GM12864 (cell line): ENCODE measurements around the gene PSMB2.
A peak's percentile ranks its signal among the peaks of the same experiment; 100 is the strongest.

Experiments used
- DNase-seq: peaks from one replicate; pipeline ENCODE4 v3.0.0-alpha.2; 2011; ENCODE audit warnings: low read depth
- H3K4me3 ChIP-seq: 2 replicates; pipeline ENCODE4 v1.5.1; 2011; ENCODE audit warnings: mild to moderate bottlenecking, low read depth, low read length, control low read depth
- CTCF ChIP-seq: IDR thresholded peaks from 2 replicates; pipeline ENCODE4 v1.5.1; 2011; ENCODE audit warnings: low read depth, mild to moderate bottlenecking, moderate library complexity, low read length, control low read depth, inconsistent platforms; ENCODE audit errors: missing control alignments

Gene PSMB2

DNA sequence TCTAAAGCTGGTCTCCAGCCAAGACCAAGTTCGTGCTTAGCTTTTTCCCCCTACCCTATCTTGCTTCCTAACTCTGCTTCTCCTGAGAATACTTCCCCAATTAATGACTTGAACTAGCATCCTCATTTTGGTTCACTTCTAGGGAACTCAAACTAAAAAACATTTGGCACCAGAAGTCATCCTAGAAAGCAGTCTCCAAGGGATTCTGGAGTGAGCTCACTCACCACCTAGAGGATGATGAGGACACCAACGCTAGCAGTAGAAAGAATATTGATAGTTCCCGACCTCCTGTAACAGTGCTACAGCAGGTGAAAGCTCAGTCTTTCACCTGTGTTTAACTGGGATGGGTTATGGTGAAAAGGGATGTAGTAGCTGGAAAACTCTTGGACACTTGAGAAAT, 4.7 kb upstream of the PSMB2 start:
- TF ChIP-seq CTCF = peak; percentile 12
- H3K4me3 ChIP-seq = no peak overlapping the region
- DNase-seq = no peak

GRCh38 chr1:35644204-35644603, 2.9 kb upstream of the PSMB2 start:
- H3K4me3 ChIP-seq = no peak overlapping the region
- TF ChIP-seq CTCF = no peak
- DNase-seq = no peak

DNA sequence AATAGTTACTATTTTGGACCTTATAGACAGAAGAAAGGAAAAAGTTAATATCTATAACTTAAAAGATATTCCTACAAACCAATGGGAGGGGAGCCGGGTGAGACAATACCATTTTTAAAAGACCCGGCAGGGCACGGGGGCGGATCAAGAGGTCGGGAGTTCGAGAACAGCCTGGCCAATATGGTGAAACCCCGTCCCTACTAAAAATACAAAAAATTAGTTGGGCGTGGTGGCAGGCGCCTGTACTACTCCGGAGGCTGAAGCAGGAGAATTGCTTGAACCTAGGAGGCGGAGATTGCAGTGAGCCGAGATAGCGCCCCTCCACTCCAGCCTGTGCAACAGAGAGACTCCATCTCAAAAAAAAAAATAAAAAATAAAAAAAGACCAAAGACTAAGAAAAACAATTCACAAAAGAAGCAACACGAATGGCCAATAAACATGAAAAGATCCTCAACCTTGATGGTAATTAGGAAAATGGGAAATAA, 1.2 kb upstream of the PSMB2 start:
- TF ChIP-seq CTCF = no peak
- no peak for DNase-seq
- peak overlapping the region; percentile 82; the same call in 1 of the 2 replicates for H3K4me3 ChIP-seq

DNA sequence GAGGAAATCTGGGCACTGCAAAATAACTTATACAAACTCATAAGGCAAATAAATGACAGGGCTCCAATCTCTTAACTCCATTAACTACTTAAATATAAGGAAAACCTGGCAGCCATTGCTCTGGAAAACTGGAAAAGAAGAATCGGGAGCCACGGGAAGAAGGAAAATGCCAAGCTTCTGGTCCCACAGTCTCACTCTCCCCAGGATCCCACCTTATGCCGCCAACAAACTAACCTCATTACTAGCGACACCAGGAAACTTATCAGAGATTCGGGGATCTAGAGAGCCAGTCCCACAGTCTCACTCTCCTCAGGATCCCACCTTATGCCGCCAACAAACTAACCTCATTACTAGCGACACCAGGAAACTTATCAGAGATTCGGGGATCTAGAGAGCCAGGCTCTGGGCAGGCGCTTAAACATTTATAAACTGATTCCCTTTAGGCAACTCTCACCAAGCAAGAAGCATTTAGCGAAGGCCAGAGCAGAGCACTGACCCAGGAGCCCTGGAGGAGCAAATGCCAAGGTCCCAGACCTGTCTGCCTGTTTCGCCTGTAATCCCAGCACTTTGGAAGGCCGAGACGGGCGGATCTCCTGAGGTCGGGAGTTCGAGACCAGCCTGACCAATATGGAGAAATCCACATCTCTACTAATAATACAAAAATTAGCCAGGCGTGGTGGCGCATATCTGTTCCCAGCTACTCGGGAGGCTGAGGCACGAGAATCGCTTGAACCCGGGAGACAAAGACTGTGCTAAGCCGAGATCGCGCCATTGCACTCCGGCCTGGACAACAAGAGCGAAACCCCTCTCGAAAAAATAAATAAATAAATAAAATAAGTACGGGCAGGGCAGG, 720 bp downstream of the PSMB2 start:
- TF ChIP-seq CTCF = no peak
- peak overlapping the region; percentile 82 for H3K4me3 ChIP-seq
- no peak for DNase-seq

DNA sequence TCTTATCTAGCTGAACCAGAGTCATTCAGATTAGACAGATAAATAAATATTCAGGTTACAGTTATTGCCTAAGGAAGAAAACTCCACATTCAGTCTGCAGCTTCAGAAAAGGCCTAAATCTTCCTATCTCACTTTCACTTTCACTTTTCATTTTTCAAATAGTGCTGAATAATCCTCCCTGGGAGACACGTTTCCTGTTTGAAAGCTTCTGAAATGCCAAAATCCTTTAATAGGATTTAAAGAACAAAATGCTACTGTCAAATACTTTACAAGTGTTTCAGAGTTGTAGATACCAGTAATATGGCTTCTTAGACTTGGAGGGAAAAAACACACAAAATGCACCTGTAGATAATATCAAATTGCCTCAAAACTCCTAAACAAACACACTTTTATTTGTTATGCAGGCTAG, 3.9 kb downstream of the PSMB2 start:
- no peak for TF ChIP-seq CTCF
- peak overlapping the region; percentile 46; the same call in 1 of the 2 replicates for H3K4me3 ChIP-seq
- DNase-seq = no peak

GRCh38 chr1:35633547-35633946, 7.8 kb downstream of the PSMB2 start:
- TF ChIP-seq CTCF = no peak
- no peak for DNase-seq
- H3K4me3 ChIP-seq = no peak overlapping the region

DNA sequence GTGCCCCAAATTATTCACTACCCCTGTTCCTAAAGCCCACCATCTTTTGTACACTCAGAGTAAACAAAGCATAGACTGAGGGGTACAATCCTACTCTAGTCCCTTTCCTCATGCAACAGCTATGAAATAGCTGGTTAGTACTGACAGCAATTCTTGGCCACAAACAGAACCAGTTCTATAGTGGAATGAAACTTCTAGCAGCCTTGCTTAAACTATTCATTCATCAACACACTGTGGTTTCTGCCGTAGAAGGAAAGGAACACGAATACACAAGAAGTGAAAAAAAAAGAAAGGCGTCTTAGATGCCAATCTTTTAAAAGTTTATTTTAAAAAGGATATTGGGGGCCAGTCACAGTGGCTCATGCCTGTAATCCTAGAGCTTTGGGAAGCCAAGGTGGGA, 9.9 kb downstream of the PSMB2 start:
- TF ChIP-seq CTCF = no peak
- H3K4me3 ChIP-seq = no peak overlapping the region
- DNase-seq = no peak
